Stimulated activated CD8-positive, alpha-beta memory T cell treated with anti-CD3 and anti-CD28 coated beads, Interleukin-7, amount 100 ng/mL, for 24 hours (primary cell): ENCODE measurements around the gene ICE2.
"Not testable (repeated sequence)": the region's sequence is repeated elsewhere in the genome, so short reads cannot be mapped to it uniquely, and the experiment has no call there.

ENCODE experiments used
- DNase-seq: peaks from one replicate; pipeline ENCODE4 v3.0.0-alpha.2; 2020; ENCODE audit warnings: low read depth

The ICE2 gene

DNA sequence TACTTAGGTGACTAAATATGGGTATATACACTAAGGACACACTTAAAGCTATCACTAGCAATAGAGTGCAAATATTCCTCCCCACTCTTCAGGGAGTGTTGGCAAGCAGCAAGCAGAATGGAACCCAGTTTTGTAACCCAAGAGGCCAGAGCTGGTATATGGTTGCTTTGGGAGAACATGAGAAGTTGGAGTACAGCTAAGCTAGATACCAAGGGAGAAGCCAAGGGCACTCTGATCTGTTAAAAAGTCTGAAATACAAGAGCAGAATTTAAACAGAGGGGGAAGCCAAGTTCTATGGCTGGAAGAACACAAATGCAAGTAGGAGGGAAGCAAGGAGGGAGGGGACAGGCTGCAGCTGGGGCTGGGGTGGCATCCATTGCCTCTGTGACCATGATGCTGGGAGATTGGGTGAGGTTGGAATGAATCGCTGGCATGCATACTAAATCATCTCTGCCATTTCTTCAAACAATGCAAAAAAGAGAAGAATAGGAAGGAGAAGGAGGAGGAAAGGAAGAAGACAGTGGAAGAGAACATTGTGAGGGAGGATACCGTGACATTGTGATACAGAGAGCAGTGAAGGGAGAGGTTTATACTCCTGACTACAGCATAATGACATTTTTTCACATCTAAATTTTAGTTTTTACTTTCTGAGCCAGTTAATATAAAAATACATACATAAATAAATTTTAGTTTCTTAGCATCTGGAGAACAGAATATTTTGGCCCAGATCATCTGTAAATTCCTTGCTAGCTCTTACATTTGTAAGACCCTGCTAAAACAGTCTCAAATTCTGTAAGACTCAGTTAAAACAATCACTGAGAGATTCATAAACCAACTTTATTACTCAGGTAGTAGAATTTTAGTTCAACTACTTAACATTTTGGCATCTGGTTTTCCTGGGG lies 72.2 kb downstream of the ICE2 start:
- no peak for DNase-seq

DNA sequence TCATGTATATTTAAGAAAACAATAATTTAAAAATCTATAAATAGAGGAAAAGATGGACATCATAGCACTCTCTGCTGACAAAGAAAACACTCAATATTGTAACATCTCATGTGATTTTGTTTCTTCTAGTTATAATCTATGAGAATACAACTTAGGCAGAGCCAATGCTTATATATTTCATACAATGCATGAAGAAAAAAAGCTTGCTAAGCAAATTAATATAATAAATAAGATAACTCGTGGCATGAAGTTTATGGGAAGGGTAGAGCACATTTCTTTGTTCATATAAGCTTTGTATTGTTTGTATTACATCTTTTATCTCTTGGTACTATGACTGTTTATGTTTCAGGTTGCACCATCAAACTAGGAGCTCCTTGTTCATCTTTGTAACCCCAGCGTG lies 73.5 kb downstream of the ICE2 start:
- no peak for DNase-seq

DNA sequence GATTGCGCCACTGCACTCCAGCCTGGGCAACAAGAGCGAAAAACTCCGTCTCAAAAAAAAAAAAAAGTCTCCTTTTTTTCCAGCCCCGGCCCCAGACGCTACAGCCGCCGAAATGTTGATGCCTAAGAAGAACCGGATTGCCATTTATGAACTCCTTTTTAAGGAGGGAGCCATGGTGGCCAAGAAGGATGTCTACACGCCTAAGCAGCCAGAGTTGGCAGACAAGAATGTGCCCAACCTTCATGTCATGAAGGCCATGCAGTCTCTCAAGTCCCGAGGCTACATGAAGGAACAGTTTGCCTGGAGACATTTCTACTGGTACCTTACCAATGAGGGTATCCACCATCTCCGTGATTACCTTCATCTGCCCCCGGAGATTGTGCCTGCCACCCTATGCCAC lies 74.6 kb downstream of the ICE2 start:
- not testable (repeated sequence) for DNase-seq

DNA sequence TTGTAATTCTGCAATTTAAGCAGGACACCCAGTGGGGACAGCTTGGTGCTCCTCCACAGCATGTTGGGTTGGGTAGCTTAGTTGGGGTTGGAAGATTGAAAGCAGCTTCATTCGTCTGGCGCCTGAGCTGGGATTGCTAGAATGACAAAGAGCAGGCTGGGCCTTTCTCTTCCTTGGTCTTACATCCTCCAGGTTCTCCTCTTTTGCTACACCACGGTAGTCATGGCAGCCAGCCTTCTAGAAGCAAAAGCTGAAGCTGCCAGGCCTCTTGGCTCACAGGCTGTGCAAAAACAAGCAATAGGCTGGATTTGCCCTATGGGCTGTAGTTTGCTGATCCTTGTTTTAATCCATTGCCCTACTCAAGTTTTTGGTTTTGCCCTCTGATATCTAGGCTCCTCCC lies 78.0 kb downstream of the ICE2 start:
- no peak for DNase-seq

DNA sequence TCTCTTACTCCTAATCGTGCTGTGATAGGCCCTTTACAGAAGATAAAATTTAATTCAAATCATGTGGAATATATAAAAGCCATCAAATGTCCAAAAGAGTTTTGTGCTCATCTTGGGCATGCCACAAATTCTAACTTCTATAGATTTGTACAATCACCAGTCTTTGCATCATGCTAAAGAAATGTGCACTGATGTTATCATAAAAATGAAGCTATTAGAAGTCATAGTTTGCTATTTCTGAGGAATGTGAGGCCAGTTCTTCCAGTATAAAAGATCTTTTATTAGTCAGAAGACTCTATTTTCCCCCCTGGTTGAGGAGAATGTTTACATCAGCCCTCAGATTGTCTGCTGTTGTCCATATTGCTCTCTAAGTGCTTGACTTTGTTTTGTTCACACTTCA lies 79.0 kb downstream of the ICE2 start:
- no peak for DNase-seq

DNA sequence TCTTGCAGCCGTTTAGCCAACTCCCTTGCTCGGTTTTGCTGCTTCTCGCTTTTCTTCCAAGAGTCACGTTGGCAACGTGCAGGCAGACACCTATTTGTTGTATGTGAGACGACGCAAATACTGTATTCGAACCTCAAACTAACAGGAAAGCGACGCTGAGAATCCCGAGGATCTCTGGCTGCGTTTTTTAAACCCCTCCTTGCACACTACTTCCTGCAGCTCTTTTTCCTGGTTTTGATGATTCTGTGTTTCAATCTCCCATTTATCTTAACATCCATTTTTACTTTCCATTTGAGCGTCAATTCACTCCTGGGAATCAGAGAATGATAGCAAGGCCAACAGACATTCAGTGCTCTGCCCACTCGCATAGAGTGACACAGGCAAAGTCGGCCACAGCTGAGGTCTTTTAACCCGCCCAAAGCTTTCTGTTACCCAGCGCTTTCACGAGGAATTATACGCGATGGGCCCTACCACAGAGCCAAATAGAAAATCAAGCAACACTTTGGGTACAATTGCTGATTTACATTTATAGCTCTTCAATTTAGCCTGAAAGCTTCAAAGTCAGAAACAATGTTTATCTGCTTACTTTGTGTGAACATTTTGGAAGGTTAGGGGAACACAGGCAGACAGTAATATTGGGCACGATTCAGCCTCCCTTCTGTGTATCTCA lies 79.6 kb downstream of the ICE2 start:
- no peak for DNase-seq

DNA sequence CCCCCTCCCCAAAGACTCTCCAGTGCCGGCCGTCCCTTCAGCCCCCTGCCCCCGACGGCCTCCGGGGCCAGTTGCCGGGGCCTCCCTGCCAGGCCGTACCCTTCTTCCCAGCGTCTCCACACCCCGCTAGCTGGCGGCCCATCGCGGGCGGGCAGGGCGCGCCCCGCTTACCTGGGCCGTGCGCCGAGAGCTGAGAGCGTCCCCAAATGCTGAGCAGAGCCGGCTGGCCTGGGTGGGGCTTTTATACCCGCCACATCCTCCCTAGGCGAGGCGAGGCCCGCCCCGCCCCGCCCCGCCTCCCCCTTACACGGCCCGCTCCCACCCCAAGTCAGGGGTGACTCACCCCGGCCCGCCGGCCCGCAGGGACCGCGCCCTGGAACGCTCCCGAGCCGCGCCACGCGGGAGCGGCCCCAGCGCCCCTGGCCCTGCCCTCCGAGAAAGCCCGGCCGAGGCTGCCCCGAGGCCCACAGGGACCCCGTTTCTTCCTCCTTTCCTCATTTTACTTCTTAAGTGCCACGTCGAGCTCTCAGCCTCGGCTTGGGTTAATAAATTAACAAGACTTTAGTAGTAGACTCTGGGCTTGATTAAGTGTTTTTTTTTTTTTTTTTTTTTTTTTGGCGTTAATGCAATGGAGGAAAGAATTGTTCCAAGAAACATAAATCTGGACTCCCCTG lies 81.0 kb downstream of the ICE2 start, which contains the start of gene ANXA2:
TSS of gene ANXA2 (minus strand) at position 215 of the 674 bp plus-strand sequence. CDS start 11,911 bp downstream, outside the sequence.
- peak; percentile 47 for DNase-seq

DNA sequence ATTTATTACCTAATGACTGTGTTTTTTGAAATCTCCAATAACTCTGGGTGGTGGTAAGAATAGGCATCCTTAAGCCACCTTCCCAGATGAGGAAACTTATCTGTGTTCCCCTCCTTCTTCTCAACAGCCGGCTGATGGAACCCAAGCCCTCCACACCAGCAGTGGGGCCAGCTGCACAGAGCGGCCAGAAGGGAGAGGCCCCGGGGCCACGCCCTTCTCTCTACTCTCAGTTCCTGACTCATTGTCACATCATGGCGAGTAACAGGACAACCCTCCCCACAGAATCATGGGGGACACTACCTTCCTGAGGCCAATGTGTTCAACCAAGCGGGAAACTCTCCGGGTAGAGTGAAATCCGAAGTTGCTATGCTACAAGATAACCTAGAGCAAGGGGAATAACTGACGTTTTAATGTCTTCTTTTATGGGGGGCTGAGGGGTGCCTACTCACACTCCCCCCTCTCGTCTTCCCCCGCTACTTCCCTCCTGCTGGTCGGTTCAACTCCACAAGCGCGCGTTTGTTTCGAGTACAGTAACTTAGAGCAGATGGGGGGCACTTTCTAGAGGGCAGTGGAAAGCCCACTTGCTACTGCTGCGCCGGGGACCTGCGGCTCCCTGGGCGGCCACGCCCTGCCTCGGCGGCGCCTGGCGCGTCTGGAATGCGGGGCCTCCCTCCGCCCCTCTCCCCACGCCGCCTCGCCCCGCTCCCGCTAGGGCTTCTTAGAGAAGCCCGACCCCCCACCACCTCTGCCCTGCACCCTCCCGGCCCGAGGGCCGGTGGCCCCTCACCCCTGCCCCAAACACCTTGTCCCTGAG lies 81.8 kb downstream of the ICE2 start:
- no peak for DNase-seq

DNA sequence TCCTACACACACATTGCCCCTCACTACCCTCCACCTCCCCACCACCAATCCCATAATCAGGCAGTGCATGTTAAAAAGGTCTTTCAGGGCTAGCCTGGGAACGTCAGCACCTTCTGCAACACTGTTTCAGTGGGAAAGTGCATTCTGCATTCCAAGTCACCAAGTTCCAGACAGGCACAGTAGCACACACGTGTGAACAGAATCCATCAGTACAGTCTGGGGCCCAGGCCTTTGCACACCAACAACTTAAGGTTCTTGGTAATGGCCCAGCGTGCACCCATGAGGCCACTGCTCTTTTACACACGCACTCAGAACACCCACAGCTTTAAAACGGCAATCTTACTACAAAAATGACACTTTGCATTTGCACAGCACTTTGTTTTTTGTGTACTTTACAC lies 82.4 kb downstream of the ICE2 start:
- DNase-seq = no peak

DNA sequence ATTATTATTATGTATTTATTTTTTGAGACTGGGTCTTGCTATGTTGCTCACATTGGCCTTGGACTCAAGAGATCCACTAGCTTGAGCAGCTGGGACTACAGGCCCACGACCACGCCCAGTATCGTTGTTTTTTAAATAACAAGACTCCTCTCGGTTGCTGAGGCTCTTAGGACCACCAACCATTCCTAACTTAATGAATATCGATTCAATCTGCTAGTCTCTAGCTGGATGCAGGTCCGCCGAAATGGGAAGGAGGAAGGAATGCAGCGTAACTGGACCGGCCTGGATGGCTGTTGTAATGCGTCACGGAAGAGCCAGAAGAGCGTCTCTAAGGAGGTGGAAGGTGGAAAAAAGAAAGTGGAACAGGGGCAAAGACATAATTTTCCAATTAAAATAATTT lies 82.8 kb downstream of the ICE2 start:
- DNase-seq = no peak

DNA sequence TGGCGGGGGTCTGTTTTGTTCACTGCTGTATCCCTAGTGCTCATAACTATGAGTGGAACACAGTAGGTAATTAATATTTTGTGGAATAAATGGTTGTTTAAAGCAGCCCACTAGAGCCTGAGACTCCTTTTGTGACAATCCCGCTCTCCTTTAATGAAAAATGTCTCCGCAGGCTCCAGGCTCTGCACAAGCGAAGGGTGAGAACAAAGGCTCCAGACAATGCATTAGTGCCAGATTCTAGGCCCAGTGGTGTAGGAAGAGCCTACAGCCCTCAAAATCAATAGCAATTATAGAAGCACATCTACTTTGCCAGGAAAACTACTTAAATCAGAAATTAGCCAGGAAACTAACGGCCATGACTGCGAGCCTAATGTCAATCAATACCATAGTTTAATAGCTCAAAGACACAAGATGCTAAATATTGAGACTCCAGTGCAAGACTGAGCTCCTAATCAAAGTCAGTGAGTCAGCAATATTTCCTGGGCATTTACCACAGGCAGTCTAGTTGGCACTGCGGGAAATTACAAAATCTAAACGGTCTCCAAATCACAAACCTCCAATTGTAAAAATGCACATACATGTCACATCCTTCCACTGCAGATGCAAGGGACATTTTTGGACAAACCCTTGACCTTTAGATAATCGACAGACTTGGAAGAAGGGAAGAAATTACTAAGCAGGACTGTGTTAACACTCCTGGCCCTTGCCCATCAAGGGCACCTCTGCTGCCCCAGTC lies 83.5 kb downstream of the ICE2 start:
- DNase-seq = no peak

DNA sequence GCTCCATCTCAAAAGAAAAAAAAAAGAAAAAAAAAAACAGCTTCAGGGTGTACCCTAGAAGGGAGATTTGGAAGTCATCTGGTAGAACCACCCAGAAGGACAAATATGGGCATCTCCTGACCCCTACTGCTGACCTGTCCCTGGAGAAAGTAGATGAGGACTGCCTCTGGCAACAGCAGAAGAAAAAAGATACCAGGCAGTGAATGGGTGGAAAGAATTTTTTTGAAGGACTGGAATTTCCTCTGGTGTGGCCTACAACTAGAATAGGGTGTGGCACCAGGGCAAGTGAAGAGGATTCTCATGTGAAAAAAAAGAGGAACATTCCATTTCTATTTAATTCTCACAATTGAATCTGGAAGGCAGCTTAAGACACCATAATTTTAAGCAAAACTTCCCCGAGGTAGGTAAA lies 84.2 kb downstream of the ICE2 start:
- DNase-seq = no peak

DNA sequence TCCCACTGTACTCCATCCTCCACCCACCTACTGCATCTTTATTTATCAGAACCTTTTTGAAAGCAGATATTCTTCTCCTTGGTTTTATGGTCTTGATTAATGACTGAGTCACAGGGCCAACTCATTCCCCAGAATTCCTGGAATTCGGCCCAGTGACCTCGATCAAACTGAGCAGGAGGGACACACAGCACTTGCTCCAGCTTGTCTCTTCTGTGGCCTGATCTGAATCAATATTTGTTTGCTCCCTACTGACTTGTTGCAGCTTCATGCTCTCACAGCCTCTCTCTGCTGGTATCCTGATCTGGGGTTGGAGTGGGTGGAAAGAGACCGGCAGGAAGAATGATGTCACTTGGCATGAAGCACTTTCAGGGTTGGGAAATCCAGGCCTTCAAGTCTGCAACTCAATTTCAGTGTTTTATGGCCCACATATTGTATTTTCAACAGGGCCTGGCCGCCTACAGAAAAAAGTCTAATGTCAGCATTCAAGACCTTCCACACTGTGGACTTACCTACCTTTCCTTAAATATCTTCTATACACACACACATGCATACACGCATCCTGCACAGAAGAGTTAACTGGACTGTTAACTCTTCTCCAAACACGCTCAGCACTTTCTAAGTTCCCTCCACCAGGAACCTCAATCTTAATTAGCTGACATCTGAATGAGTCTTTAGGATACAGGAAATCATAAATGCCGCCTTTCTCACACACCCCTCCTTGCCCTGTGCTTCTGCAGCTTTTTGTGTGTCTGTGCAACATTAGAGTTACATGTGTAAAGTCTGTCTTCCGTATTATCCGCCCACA lies 85.8 kb downstream of the ICE2 start:
- no peak for DNase-seq

DNA sequence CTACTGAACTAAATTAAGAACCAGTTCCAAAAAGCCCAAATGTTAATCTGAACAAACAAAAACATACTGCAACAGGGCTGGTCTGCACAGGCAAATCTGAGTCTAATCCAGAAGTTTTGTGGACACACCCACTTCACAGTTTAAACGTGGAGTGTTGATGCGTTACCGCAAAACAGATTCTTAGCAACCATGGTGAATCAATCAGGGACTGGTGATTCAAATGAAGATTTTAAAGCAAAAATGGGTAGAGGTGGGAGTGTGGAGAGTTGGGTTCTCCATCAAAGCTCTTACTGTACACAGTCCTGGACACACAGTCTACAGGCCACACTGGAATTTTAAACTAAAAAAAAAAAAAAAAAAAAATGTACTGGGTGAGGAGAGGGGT lies 86.3 kb downstream of the ICE2 start:
- DNase-seq = no peak

DNA sequence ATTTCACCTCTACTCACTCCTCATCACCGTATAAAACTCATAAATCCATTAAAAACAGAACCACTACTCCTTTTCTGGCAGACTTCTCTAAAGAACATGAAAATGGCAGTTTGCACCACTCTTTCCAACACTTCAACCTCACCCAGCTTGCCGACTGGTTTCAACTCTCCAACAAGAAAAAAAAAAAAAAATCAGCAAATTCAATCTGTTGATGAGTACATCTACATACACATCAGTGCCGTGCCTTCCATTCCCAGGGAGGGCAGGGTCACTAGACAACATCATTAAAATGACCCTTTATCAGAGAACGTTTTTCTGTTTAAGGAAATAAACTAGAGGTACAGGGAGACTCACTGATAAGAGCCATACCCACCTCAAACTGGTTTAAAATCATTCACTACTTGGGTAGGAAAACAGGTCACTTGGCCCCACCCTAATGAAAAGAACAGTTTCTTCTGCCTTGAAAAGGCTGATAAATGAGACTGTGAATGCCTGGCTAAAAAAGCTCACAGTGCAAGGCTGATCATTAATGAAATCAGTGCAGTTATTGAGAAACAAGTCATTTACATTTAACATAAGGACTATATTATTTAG lies 87.1 kb downstream of the ICE2 start:
- no peak for DNase-seq

DNA sequence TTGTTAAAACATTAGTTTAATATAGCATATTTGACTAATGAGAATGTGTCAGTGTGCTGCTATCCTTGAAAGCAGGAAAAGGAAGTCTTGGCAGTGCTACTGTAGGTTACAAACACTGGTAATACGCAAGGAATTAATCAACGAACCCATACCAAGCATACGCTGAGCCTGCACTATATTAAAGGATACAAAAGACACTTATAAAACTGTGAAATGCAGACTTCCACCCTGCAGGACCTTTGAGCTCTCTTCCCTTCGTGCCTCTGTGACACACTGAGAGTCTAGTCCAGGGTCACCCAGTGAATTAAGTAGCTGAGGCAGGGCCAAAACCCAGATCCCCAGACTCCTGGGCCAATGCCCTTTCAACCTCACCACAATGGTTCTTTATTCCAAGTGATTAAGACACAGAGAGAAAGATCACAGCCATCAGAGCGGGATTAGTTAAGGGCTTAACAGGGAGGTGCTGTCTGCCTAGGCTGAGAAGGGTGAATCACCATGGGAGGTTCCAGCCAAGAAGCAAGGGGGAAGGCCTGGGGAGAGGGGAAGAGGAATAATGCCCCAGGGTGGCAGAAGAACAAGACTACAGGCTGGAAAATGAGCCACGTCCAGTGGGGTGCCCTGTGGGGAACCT lies 88.0 kb downstream of the ICE2 start:
- DNase-seq = no peak

DNA sequence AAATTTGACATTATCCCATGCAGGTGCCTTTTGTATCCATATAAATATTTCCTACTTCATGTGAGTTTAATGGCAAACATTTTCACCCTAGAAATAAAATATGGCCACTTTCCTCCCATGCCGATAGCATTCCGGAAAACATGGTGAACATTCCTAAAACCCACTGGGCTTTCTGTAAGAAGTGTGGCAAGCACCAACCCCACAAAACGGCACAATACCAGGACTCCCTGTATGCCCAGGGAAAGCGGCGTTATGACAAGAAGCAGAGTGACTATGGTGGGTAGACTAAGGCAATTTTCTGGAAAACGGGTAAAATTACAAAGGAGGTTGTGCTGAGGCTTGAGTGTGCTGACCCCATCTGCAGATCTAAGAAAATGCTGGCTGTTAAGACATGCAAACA lies 88.7 kb downstream of the ICE2 start:
- no peak for DNase-seq

DNA sequence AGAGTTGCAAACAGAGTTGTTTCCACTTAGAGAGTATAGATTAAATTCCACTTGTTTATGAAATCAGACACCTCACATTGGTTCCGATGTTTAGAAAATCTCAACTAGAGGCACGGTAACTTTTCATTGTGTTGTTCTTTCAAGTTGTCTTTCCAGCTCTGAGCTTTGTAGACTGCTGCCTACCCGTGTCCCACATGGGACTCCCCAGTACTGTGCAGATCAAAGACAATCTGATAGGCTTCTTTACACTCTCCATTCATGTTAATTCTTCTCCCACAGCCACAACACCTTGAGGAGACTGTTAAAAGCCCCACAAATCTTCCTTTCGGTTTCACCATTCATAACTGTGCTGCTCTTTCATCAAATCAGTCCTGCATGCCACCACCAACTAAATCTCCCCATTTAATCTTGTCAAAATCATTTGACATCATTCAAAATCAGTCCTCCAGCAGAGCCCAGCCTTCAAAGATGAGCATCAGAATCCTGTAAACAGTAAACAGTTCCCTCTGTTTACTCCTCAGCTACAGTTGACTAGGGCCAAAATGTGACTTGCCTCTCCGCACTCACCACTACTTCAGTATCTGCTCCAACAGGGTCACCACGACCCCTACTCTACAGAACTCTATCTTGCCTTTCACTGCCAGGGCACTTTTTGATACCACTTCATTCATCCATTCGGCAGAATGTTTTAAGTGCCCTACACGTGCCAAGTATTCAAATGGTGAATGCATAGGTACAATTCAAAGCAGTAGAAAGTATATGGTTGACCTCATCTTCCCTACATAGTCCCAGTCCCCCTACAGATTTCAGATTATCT lies 89.5 kb downstream of the ICE2 start:
- no peak for DNase-seq

DNA sequence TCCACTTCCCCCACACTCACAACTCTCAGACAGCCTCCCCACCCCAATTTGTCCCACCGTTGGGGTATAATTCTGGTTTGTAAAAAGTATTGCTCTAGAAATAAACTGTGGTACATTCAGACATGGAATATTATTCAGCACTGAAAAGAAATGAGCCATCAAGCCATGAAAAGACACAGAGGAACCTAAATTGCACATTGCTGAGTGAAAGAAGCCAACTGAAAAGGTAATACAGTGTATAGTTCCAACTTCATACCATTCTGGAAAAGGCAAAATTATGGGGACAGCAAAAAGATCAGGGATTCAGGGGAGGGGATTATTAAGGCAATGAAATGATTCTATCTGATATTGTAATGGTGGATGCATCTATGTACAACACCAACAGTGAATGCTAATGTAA lies 91.6 kb downstream of the ICE2 start:
- no peak for DNase-seq
